PC-3 (cell line): Measurements from ENCODE around the gene ST6GALNAC3. TPM values are rescaled to one million over a fixed set of nuclear protein-coding genes. Genes with fewer than 3 reads are reported as not detected.

ENCODE experiments used
- ATAC-seq: fragments of 200-7000 bp; cut with Tn5 transposase; 2 replicates; pipeline ENCODE4 v1.9.1; 2020; ENCODE audit warnings: mild to moderate bottlenecking, moderate library complexity
- BruUV-seq: library from RNA; stranded (reverse); fragments of 400-500 nt; replicated peaks from 2 replicates; lab custom pipeline; 2021; lab: Mats Ljungman, UMichigan
- CTCF ChIA-PET: fragments of 300-600 bp; sonication (Branson Sonifier 250); formaldehyde crosslinking; loops from one replicate; lab custom pipeline; 2022; ENCODE audit warnings: antibody characterized with exemption; lab: Charles Lee
- POLR2A ChIA-PET: fragments of 300-600 bp; sonication (Branson Sonifier 250); formaldehyde crosslinking; loops from one replicate; lab custom pipeline; 2022; ENCODE audit warnings: antibody characterized with exemption; ENCODE audit not compliant: unreplicated experiment; lab: Charles Lee
- DNase-seq: peaks from one replicate; pipeline ENCODE4 v3.0.0-alpha.2; 2015
- H2AFZ ChIP-seq: fragments of 300-600 bp; sonication (generic); 2 replicates; pipeline ENCODE4 v1.6.0; 2016; ENCODE audit warnings: antibody characterized with exemption, low read length
- H3F3A ChIP-seq: fragments of 300-600 bp; sonication (generic); one replicate; pipeline ENCODE4 v1.6.0; 2017; ENCODE audit warnings: antibody characterized with exemption, low read length, control low read depth, mild to moderate bottlenecking; ENCODE audit not compliant: unreplicated experiment
- H3K27ac ChIP-seq: fragments of 300-600 bp; sonication (generic); 2 replicates; pipeline ENCODE4 v1.5.1; 2016; ENCODE audit warnings: mild to moderate bottlenecking, low read length
- H3K27me3 ChIP-seq: fragments of 300-600 bp; sonication (generic); 2 replicates; pipeline ENCODE4 v1.6.1; 2016; ENCODE audit warnings: low read length, mixed read lengths
- H3K36me3 ChIP-seq: fragments of 300-600 bp; sonication (generic); 2 replicates; pipeline ENCODE4 v1.6.1; 2016; ENCODE audit warnings: low read depth, mixed run types, low read length, mixed read lengths
- H3K4me1 ChIP-seq: fragments of 300-600 bp; sonication (generic); 2 replicates; pipeline ENCODE4 v1.5.1; 2016; ENCODE audit warnings: low read length; ENCODE audit not compliant: insufficient read depth
- H3K4me2 ChIP-seq: fragments of 300-600 bp; sonication (generic); 2 replicates; pipeline ENCODE4 v1.6.0; 2016; ENCODE audit warnings: low read length
- H3K4me3 ChIP-seq: fragments of 300-600 bp; sonication (generic); 2 replicates; pipeline ENCODE4 v1.5.1; 2016; ENCODE audit warnings: mild to moderate bottlenecking, low read length, mixed read lengths
- H3K79me2 ChIP-seq: fragments of 300-600 bp; sonication (generic); 2 replicates; pipeline ENCODE4 v1.6.1; 2017; ENCODE audit warnings: low read length, mixed read lengths
- H3K9ac ChIP-seq: fragments of 300-600 bp; sonication (generic); 2 replicates; pipeline ENCODE4 v1.6.0; 2016; ENCODE audit warnings: mild to moderate bottlenecking, low read length
- H3K9me2 ChIP-seq: fragments of 300-600 bp; sonication (generic); replicated peaks from 2 replicates; pipeline ENCODE4 v1.6.1; 2016; ENCODE audit warnings: mixed run types, low read length, mixed read lengths
- H3K9me3 ChIP-seq: fragments of 300-600 bp; sonication (generic); 2 replicates; pipeline ENCODE4 v1.6.1; 2016; ENCODE audit warnings: low read length, mixed read lengths
- H4K20me1 ChIP-seq: fragments of 300-600 bp; sonication (generic); 2 replicates; pipeline ENCODE4 v1.6.1; 2016; ENCODE audit warnings: low read length, mixed read lengths
- EZH2 ChIP-seq: fragments of 300-600 bp; sonication (generic); IDR thresholded peaks from one replicate; pipeline ENCODE4 v1.6.1; 2017; ENCODE audit warnings: antibody characterized with exemption, mild to moderate bottlenecking, low read length; ENCODE audit not compliant: unreplicated experiment
- EZH2phosphoT487 ChIP-seq: fragments of 300-600 bp; sonication (generic); IDR thresholded peaks from 2 replicates; pipeline ENCODE4 v1.6.1; 2018; ENCODE audit warnings: mild to moderate bottlenecking, antibody characterized with exemption, low read length, borderline replicate concordance
- intact Hi-C: fragments of 100-400 bp; cut with micrococcal nuclease; formaldehyde crosslinking; loops from 2 replicates; pipeline ENCODE4 v1.9.0; 2023
- total RNA-seq: library from RNA; depleted of rRNA; stranded (reverse); fragments of >200 nt; gene quantifications from 2 replicates; pipeline ENCODE4 v1.2.3, GENCODE V29; 2014
- TF ChIP-seq, protein P1 (sequence below): fragments of 300-600 bp; sonication (generic); conservative IDR thresholded peaks from 2 replicates; pipeline ENCODE4 v1.5.1; 2017; ENCODE audit warnings: antibody characterized with exemption, low read depth, mild to moderate bottlenecking, low read length

ST6GALNAC3 gene
- total RNA-seq, 1 experiment from 2014 or later = not detected

GRCh38 chr1:76229279-76230005, 154.9 kb downstream of the ST6GALNAC3 start:
- Histone ChIP-seq H3K79me2 (no peaks in the 10 kb centered on the region), H3K36me3 (no peaks in the 10 kb centered on the region), H2AFZ (no peak overlapping the region), H3K4me2 (no peak overlapping the region), H4K20me1 (no peaks in the 10 kb centered on the region), H3K9me3 (no peaks in the 10 kb centered on the region), H3K27me3 (peaks cover 37% of the 10 kb centered on the region), H3K9ac (no peak overlapping the region), H3K4me1 (no peaks in the 10 kb centered on the region), H3K4me3 (no peak overlapping the region), H3K27ac (no peak overlapping the region), H3F3A (no peaks in the 10 kb centered on the region), H3K9me2 (no peaks in the 10 kb centered on the region)
- BruUV-seq = no TSS peak
- ChIA-PET CTCF (no interaction called here), POLR2A (interaction anchor here (0.5 kb wide), 1 partner anchor 439 kb away, joined by 5 read pairs; no protein-coding TSS in a partner anchor)
- intact Hi-C loops = no loop called here
- DNase-seq (no peak), ATAC-seq (no peak)
- no peak for TF ChIP-seq EZH2phosphoT487
- TF ChIP-seq EZH2 = no peak
- TF ChIP-seq, protein P1, sequence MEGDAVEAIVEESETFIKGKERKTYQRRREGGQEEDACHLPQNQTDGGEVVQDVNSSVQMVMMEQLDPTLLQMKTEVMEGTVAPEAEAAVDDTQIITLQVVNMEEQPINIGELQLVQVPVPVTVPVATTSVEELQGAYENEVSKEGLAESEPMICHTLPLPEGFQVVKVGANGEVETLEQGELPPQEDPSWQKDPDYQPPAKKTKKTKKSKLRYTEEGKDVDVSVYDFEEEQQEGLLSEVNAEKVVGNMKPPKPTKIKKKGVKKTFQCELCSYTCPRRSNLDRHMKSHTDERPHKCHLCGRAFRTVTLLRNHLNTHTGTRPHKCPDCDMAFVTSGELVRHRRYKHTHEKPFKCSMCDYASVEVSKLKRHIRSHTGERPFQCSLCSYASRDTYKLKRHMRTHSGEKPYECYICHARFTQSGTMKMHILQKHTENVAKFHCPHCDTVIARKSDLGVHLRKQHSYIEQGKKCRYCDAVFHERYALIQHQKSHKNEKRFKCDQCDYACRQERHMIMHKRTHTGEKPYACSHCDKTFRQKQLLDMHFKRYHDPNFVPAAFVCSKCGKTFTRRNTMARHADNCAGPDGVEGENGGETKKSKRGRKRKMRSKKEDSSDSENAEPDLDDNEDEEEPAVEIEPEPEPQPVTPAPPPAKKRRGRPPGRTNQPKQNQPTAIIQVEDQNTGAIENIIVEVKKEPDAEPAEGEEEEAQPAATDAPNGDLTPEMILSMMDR = no peak

DNA sequence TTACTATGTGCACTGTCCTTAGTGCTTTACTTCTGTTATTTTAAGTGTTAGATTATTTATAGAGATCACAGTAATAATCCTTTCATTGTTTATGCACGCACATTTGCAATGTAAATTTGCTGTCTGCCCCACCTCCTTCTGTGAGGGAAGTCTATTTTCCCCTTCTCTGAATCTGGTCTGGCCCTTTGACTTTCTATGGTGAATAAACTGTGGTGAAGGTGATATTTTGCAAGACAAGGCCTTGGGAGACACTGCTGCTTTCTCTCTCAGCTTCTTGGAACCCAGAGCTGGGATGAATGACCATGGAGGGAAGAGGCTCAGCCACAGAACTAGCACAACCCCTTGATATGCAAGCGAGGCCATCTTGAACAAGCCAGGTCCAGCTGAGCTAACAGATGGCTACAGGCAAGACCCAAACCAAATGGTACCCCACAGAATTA, 156.3 kb downstream of the ST6GALNAC3 start:
- no TSS peak for BruUV-seq

GRCh38 chr1:76231320-76231719, 156.8 kb downstream of the ST6GALNAC3 start:
- H3K36me3 ChIP-seq = no peaks in the 10 kb centered on the region
- no peak overlapping the region for H3K4me3 ChIP-seq
- no peak overlapping the region for H3K27ac ChIP-seq
- peaks cover 53% of the 10 kb centered on the region for H3K27me3 ChIP-seq
- no TSS peak for BruUV-seq
- H3K4me1 ChIP-seq = no peaks in the 10 kb centered on the region
- ChIA-PET CTCF (no interaction called here), POLR2A (no interaction called here)
- DNase-seq (no peak), ATAC-seq (no peak)
- H3K9ac ChIP-seq = no peak overlapping the region
- no peak overlapping the region for H2AFZ ChIP-seq
- H3K9me2 ChIP-seq = no peaks in the 10 kb centered on the region
- intact Hi-C loops = no loop called here
- no peaks in the 10 kb centered on the region for H3F3A ChIP-seq
- H3K9me3 ChIP-seq = no peaks in the 10 kb centered on the region
- no peaks in the 10 kb centered on the region for H4K20me1 ChIP-seq
- H3K4me2 ChIP-seq = no peak overlapping the region
- H3K79me2 ChIP-seq = no peaks in the 10 kb centered on the region
- TF ChIP-seq, protein P1 = no peak
- TF ChIP-seq EZH2 = no peak
- no peak for TF ChIP-seq EZH2phosphoT487

More for the DNA sequence above, 156.3 kb downstream of the ST6GALNAC3 start:
- TF ChIP-seq, protein P1 = no peak
- no peak for TF ChIP-seq EZH2
- ChIA-PET POLR2A (no interaction called here), CTCF (no interaction called here)
- DNase-seq (no peak), ATAC-seq (no peak)
- no peak overlapping the region for H3K9ac ChIP-seq
- H3K36me3 ChIP-seq = no peaks in the 10 kb centered on the region
- no peaks in the 10 kb centered on the region for H4K20me1 ChIP-seq
- H3K4me3 ChIP-seq = no peak overlapping the region
- H3K27me3 ChIP-seq = peaks cover 48% of the 10 kb centered on the region
- H3K79me2 ChIP-seq = no peaks in the 10 kb centered on the region
- H3K27ac ChIP-seq = no peak overlapping the region
- no peaks in the 10 kb centered on the region for H3K4me1 ChIP-seq
- no peak overlapping the region for H3K4me2 ChIP-seq
- no peaks in the 10 kb centered on the region for H3K9me2 ChIP-seq
- no peaks in the 10 kb centered on the region for H3K9me3 ChIP-seq
- intact Hi-C loops = no loop called here
- no peak overlapping the region for H2AFZ ChIP-seq
- H3F3A ChIP-seq = no peaks in the 10 kb centered on the region
